A673 (cell line): ENCODE data around the gene STYX.

Experiments
- CTCF ChIP-seq: fragments of 300-800, 200-600 bp; sonication (generic); conservative IDR thresholded peaks from 2 replicates; pipeline ENCODE4 v1.5.1; 2017; ENCODE audit warnings: low read depth, mild to moderate bottlenecking, antibody characterized with exemption, low read length, moderate library complexity, mixed read lengths
- EZH2 ChIP-seq: fragments of 200-600 bp; sonication (generic); IDR thresholded peaks from 2 replicates; pipeline ENCODE4 v1.6.1; 2017; ENCODE audit warnings: borderline replicate concordance, low read depth, mild to moderate bottlenecking, mixed read lengths, antibody characterized with exemption, low read length; ENCODE audit not compliant: poor library complexity, severe bottlenecking

- TF ChIP-seq CTCF (no peak), EZH2 (no peak)
Measured at GRCh38 chr14:52791223-52792096, 61.5 kb downstream of the STYX start, which contains the start of gene GNPNAT1.
